HCT116 (cell line): ENCODE measurements around the gene TGFBR3L. TPM values are rescaled to one million over a fixed set of nuclear protein-coding genes. Genes with fewer than 3 reads are reported as not detected.

Experiments
- ATAC-seq: fragments of 200-7000 bp; cut with Tn5 transposase; 2 replicates; pipeline ENCODE4 v1.9.1; 2020; ENCODE audit warnings: mild to moderate bottlenecking, moderate library complexity
- BruUV-seq: library from RNA; stranded (reverse); fragments of 400-500 nt; replicated peaks from 2 replicates; lab custom pipeline; 2021; lab: Mats Ljungman, UMichigan
- CTCF ChIA-PET: fragments of 300-600 bp; sonication (Branson Sonifier 250); formaldehyde crosslinking; loops from one replicate; lab custom pipeline; 2021; ENCODE audit warnings: antibody characterized with exemption; lab: Charles Lee
- POLR2A ChIA-PET: fragments of 300-600, 350-600 bp; sonication (Branson Sonifier 250); formaldehyde crosslinking; loops from one replicate; lab custom pipeline; 2021; ENCODE audit warnings: antibody characterized with exemption; lab: Charles Lee
- RAD21 ChIA-PET, 2 experiments: fragments of 300-600 bp; sonication (Branson Sonifier 250); formaldehyde crosslinking; loops; one replicate each; lab custom pipeline; 2023; ENCODE audit warnings: low total read pairs in 2 of 2; ENCODE audit not compliant: uncharacterized antibody in 2 of 2, unreplicated experiment in 2 of 2, low non-redundant PET in 1 of 2; lab: Charles Lee
- DNase-seq: peaks from one replicate; pipeline ENCODE4 v3.0.0-alpha.2; 2010; ENCODE audit warnings: low read depth, low spot score
- H2AFZ ChIP-seq: fragments of 200-600 bp; shearing (Covaris generic), sonication (generic); 2 replicates; pipeline ENCODE4 v1.6.1; 2017; ENCODE audit warnings: low read depth, mixed run types, mixed read lengths, antibody characterized with exemption, low read length; ENCODE audit not compliant: poor library complexity, severe bottlenecking
- H3K27ac ChIP-seq: 2 replicates; pipeline ENCODE4 v1.5.1; 2012; ENCODE audit warnings: low read depth, low read length
- H3K27me3 ChIP-seq: fragments of 200-600 bp; sonication (generic); 2 replicates; pipeline ENCODE4 v1.6.1; 2016; ENCODE audit warnings: mixed run types, low read length, mixed read lengths; ENCODE audit not compliant: insufficient read depth
- H3K36me3 ChIP-seq, 2 experiments: fragments of 200-500 bp in 1 of 2; fragments of 200-600 bp in 1 of 2; sonication (Bioruptor generic) in 1 of 2; sonication (generic) in 1 of 2; 2 replicates each; pipeline versions ENCODE4 v1.5.1 to v1.6.1; 2014 to 2016; ENCODE audit warnings: low read length in 2 of 2, inconsistent platforms in 1 of 2, mixed read lengths in 1 of 2, mixed run types in 1 of 2; ENCODE audit not compliant: insufficient read depth in 2 of 2, control insufficient read depth in 1 of 2
- H3K4me1 ChIP-seq, 2 experiments: fragments of 200-600 bp in 1 of 2; sonication (generic) in 1 of 2; 2 replicates each; pipeline versions ENCODE4 v1.5.1 to v1.6.1; 2012 to 2017; ENCODE audit warnings: low read length in 2 of 2, inconsistent platforms in 1 of 2, mild to moderate bottlenecking in 1 of 2, mixed read lengths in 1 of 2, mixed run types in 1 of 2, moderate library complexity in 1 of 2; ENCODE audit not compliant: insufficient read depth in 2 of 2, control insufficient read depth in 1 of 2
- H3K4me2 ChIP-seq: fragments of 200-600 bp; sonication (generic); 2 replicates; pipeline ENCODE4 v1.6.1; 2017; ENCODE audit warnings: mixed run types, low read length, mixed read lengths
- H3K4me3 ChIP-seq, 2 experiments: fragments of 200-600 bp in 1 of 2; sonication (generic) in 1 of 2; replicated peaks in 1 of 2; 2 replicates each; pipeline ENCODE4 v1.5.1; 2011 to 2016; ENCODE audit warnings: low read length in 2 of 2, control low read depth in 1 of 2, low read depth in 1 of 2, mild to moderate bottlenecking in 1 of 2, mixed read lengths in 1 of 2, mixed run types in 1 of 2
- H3K79me2 ChIP-seq: fragments of 200-600 bp; sonication (generic); 2 replicates; pipeline ENCODE4 v1.6.1; 2017; ENCODE audit warnings: mild to moderate bottlenecking, mixed run types, low read length, moderate library complexity, mixed read lengths; ENCODE audit not compliant: insufficient read depth
- H3K9ac ChIP-seq: fragments of 200-600 bp; sonication (generic); 2 replicates; pipeline ENCODE4 v1.6.1; 2016; ENCODE audit warnings: low read length, mixed read lengths
- H3K9me2 ChIP-seq: fragments of 200-600 bp; sonication (generic), shearing (Covaris generic); 2 replicates; pipeline ENCODE4 v1.6.1; 2017; ENCODE audit warnings: mixed run types, mild to moderate bottlenecking, moderate library complexity; ENCODE audit not compliant: insufficient read depth
- H3K9me3 ChIP-seq, 2 experiments: fragments of 200-500 bp in 1 of 2; fragments of 200-600 bp in 1 of 2; sonication (Bioruptor generic) in 1 of 2; sonication (generic) in 1 of 2; 2 replicates each; pipeline ENCODE4 v1.6.1; 2014 to 2017; ENCODE audit warnings: low read length in 2 of 2, mixed read lengths in 2 of 2, inconsistent platforms in 1 of 2, low read depth in 1 of 2, mild to moderate bottlenecking in 1 of 2, mixed run types in 1 of 2, moderate library complexity in 1 of 2; ENCODE audit not compliant: control insufficient read depth in 1 of 2, insufficient read depth in 1 of 2
- H4K20me1 ChIP-seq: fragments of 200-600 bp; sonication (generic), shearing (Covaris generic); 2 replicates; pipeline ENCODE4 v1.6.1; 2017; ENCODE audit warnings: mixed run types, mild to moderate bottlenecking, moderate library complexity; ENCODE audit not compliant: insufficient read depth
- CBX3 ChIP-seq: IDR thresholded peaks from 2 replicates; pipeline ENCODE4 v1.6.1; 2012; ENCODE audit warnings: low read depth
- EGR1 ChIP-seq: IDR thresholded peaks from 2 replicates; pipeline ENCODE4 v1.6.1; 2012; ENCODE audit warnings: low read depth
- ELF1 ChIP-seq: IDR thresholded peaks from 2 replicates; pipeline ENCODE4 v1.6.1; 2012; ENCODE audit warnings: low read depth, borderline replicate concordance
- EZH2 ChIP-seq: fragments of 200-600 bp; sonication (generic); IDR thresholded peaks from 2 replicates; pipeline ENCODE4 v1.6.1; 2017; ENCODE audit warnings: antibody characterized with exemption, mixed run types
- EZH2phosphoT487 ChIP-seq: fragments of 200-600 bp; IDR thresholded peaks from 2 replicates; pipeline ENCODE4 v1.6.1; 2018; ENCODE audit warnings: antibody characterized with exemption, borderline replicate concordance
- FOSL1 ChIP-seq: IDR thresholded peaks from 2 replicates; pipeline ENCODE4 v1.6.1; 2012; ENCODE audit warnings: low read depth
- JUND ChIP-seq: IDR thresholded peaks from 2 replicates; pipeline ENCODE4 v1.6.1; 2012
- POLR2A ChIP-seq: IDR thresholded peaks from 2 replicates; pipeline ENCODE4 v1.7.0; 2011; ENCODE audit warnings: borderline replicate concordance; ENCODE audit not compliant: insufficient read depth, insufficient read length; ENCODE audit errors: extremely low read depth
- POLR2AphosphoS5 ChIP-seq: IDR thresholded peaks from 2 replicates; pipeline ENCODE4 v1.6.1; 2011; ENCODE audit warnings: mild to moderate bottlenecking, low read depth, low read length, moderate library complexity
- REST ChIP-seq: IDR thresholded peaks from 2 replicates; pipeline ENCODE4 v1.6.1; 2012; ENCODE audit warnings: low read depth
- SIN3A ChIP-seq: IDR thresholded peaks from 2 replicates; pipeline ENCODE4 v1.6.1; 2012; ENCODE audit warnings: low read depth
- SP1 ChIP-seq: IDR thresholded peaks from 2 replicates; pipeline ENCODE4 v1.6.1; 2012; ENCODE audit warnings: low read depth
- SRF ChIP-seq: IDR thresholded peaks from 2 replicates; pipeline ENCODE4 v1.6.1; 2012; ENCODE audit warnings: low read depth
- TCF7L2 ChIP-seq: IDR thresholded peaks from 2 replicates; pipeline ENCODE4 v1.7.0; 2011; ENCODE audit warnings: borderline replicate concordance, inconsistent platforms; ENCODE audit not compliant: insufficient read depth, insufficient read length; ENCODE audit errors: extremely low read depth
- YY1 ChIP-seq: IDR thresholded peaks from 2 replicates; pipeline ENCODE4 v1.6.1; 2011; ENCODE audit warnings: low read length, low read depth, moderate library complexity, mild to moderate bottlenecking; ENCODE audit not compliant: insufficient replicate concordance; ENCODE audit errors: extremely low read depth
- ZBTB33 ChIP-seq: IDR thresholded peaks from 2 replicates; pipeline ENCODE4 v1.6.1; 2011; ENCODE audit warnings: mild to moderate bottlenecking, low read length, moderate library complexity; ENCODE audit not compliant: insufficient replicate concordance; ENCODE audit errors: extremely low read depth
- ZFX ChIP-seq: fragments of 450-650 bp; IDR thresholded peaks from 2 replicates; pipeline ENCODE4 v1.6.1; 2017
- intact Hi-C: fragments of 100-400 bp; cut with micrococcal nuclease; formaldehyde crosslinking; loops from 2 replicates; pipeline ENCODE4 v1.10.0; 2022
- total RNA-seq: library from RNA; stranded (reverse); gene quantifications from one replicate; pipeline ENCODE4 v1.2.1, GENCODE V29; 2021; ENCODE audit not compliant: unreplicated experiment
- TF ChIP-seq, protein P1 (sequence below): IDR thresholded peaks from 2 replicates; pipeline ENCODE4 v1.6.1; 2012
- TF ChIP-seq, protein P2 (sequence below), 3 experiments: fragments of 200-600 bp in 1 of 3; sonication (generic) in 1 of 3; IDR thresholded peaks in 2 of 3; conservative IDR thresholded peaks in 1 of 3; 2 replicates each; pipeline ENCODE4 v1.5.1; 2012 to 2017; ENCODE audit warnings: low read depth in 2 of 3, low read length in 2 of 3, antibody characterized with exemption in 1 of 3, borderline replicate concordance in 1 of 3, control low read depth in 1 of 3, mild to moderate bottlenecking in 1 of 3, mixed read lengths in 1 of 3, mixed run types in 1 of 3, moderate library complexity in 1 of 3; ENCODE audit not compliant: insufficient read depth in 1 of 3

The TGFBR3L gene
- total RNA-seq, 1 experiment from 2014 or later, result 30.9 TPM

- H3K27me3 ChIP-seq, result no peaks in the 10 kb centered on the region
- RAD21 ChIA-PET, result no interaction called here
- ATAC-seq, result no peak
- H3K79me2 ChIP-seq, result peaks cover 34% of the 10 kb centered on the region
- no peaks in the 10 kb centered on the region for H4K20me1 ChIP-seq
- peak overlapping the region; percentile 97 for H3K9ac ChIP-seq
- H3K9me3 ChIP-seq, result no peaks in the 10 kb centered on the region
- H3K4me1 ChIP-seq, result peaks cover 13 to 42% of the 10 kb centered on the region in 2 experiments; a peak in 3 of 4 replicates
- peak overlapping the region; percentile 76 for H3K27ac ChIP-seq
- CTCF ChIA-PET, result interaction anchor here (0.9 to 4.0 kb wide), 3 partner anchors 12 to 18 kb away, joined by 4 to 14 read pairs (median 6); partner anchors contain the start of gene MAP2K7
- H3K9me2 ChIP-seq, result no peaks in the 10 kb centered on the region
- no peaks in the 10 kb centered on the region for H3K36me3 ChIP-seq
- intact Hi-C loops, result loop anchor here (2.0 kb wide), 1 partner anchor 15 kb away; the partner anchor contains the start of gene MAP2K7
- H3K4me2 ChIP-seq, result peak overlapping the region; percentile 95
- no TSS peak for BruUV-seq
- DNase-seq, result no peak
- POLR2A ChIA-PET, result interaction anchor here (0.7 to 3.0 kb wide), 6 partner anchors 12 to 35 kb away, joined by 3 to 10 read pairs (median 4); partner anchors contain the start of genes MAP2K7 and SNAPC2
- H2AFZ ChIP-seq, result no peak overlapping the region
- peak overlapping the region; percentile 81 to 94 for H3K4me3 ChIP-seq
- TF ChIP-seq REST (no peak), ELF1 (no peak), JUND (no peak), TCF7L2 (no peak), FOSL1 (no peak), EGR1 (no peak), CBX3 (no peak), POLR2A (no peak), EZH2 (no peak), SP1 (no peak), SIN3A (no peak), EZH2phosphoT487 (no peak), SRF (no peak), POLR2AphosphoS5 (no peak), ZFX (no peak), ZBTB33 (no peak), YY1 (no peak)
- TF ChIP-seq, protein P1, sequence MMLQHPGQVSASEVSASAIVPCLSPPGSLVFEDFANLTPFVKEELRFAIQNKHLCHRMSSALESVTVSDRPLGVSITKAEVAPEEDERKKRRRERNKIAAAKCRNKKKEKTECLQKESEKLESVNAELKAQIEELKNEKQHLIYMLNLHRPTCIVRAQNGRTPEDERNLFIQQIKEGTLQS, result no peak
- TF ChIP-seq, protein P2, sequence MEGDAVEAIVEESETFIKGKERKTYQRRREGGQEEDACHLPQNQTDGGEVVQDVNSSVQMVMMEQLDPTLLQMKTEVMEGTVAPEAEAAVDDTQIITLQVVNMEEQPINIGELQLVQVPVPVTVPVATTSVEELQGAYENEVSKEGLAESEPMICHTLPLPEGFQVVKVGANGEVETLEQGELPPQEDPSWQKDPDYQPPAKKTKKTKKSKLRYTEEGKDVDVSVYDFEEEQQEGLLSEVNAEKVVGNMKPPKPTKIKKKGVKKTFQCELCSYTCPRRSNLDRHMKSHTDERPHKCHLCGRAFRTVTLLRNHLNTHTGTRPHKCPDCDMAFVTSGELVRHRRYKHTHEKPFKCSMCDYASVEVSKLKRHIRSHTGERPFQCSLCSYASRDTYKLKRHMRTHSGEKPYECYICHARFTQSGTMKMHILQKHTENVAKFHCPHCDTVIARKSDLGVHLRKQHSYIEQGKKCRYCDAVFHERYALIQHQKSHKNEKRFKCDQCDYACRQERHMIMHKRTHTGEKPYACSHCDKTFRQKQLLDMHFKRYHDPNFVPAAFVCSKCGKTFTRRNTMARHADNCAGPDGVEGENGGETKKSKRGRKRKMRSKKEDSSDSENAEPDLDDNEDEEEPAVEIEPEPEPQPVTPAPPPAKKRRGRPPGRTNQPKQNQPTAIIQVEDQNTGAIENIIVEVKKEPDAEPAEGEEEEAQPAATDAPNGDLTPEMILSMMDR (IDR thresholded peaks at IDR 0.05 in 2 of 3, conservative IDR thresholded peaks at IDR 0.05 in 1 of 3; ENCODE audit: borderline replicate concordance in 1 of 3, insufficient read depth in 1 of 3, low read depth in 2 of 3, low read length in 2 of 3), result no peak
Measured at GRCh38 chr19:7887408-7888144, 27.1 kb upstream of the TGFBR3L start.
